Mesendoderm (in vitro differentiated cells): ENCODE results near the gene CDK14.

Experiments
- DNase-seq: peaks from one replicate; pipeline ENCODE4 v3.0.0; 2013
- H2AK5ac ChIP-seq: 2 replicates; pipeline ENCODE4 v1.6.1; 2013; ENCODE audit warnings: low read length, inconsistent platforms
- H2BK120ac ChIP-seq: 2 replicates; pipeline ENCODE4 v1.6.1; 2013; ENCODE audit warnings: low read depth, mild to moderate bottlenecking, low read length, moderate library complexity, mixed read lengths
- H2BK15ac ChIP-seq: replicated peaks from 2 replicates; pipeline ENCODE4 v1.6.1; 2013; ENCODE audit warnings: low read depth, mild to moderate bottlenecking, moderate library complexity
- H2BK5ac ChIP-seq: 2 replicates; pipeline ENCODE4 v1.6.1; 2013; ENCODE audit warnings: low read length, inconsistent platforms
- H3K18ac ChIP-seq: 2 replicates; pipeline ENCODE4 v1.6.1; 2013; ENCODE audit warnings: mild to moderate bottlenecking, low read length, mixed read lengths
- H3K23ac ChIP-seq: one replicate; pipeline ENCODE4 v1.6.1; 2013; ENCODE audit warnings: low read length
- H3K27ac ChIP-seq: 2 replicates; pipeline ENCODE4 v1.5.1; 2013; ENCODE audit warnings: low read depth, mild to moderate bottlenecking, inconsistent platforms, low read length, moderate library complexity
- H3K27me3 ChIP-seq: 2 replicates; pipeline ENCODE4 v1.6.1; 2013; ENCODE audit warnings: low read length, control low read depth, mild to moderate bottlenecking, inconsistent platforms; ENCODE audit not compliant: insufficient read depth, poor library complexity
- H3K36me3 ChIP-seq: 2 replicates; pipeline ENCODE4 v1.6.1; 2013; ENCODE audit warnings: low read length, inconsistent platforms; ENCODE audit not compliant: control insufficient read depth, insufficient read depth
- H3K4ac ChIP-seq: one replicate; pipeline ENCODE4 v1.6.1; 2013; ENCODE audit warnings: low read depth, mild to moderate bottlenecking, low read length, moderate library complexity
- H3K4me1 ChIP-seq: 2 replicates; pipeline ENCODE4 v1.6.1; 2013; ENCODE audit warnings: low read depth, low read length, inconsistent platforms; ENCODE audit not compliant: control insufficient read depth
- H3K4me2 ChIP-seq: 2 replicates; pipeline ENCODE4 v1.6.1; 2013; ENCODE audit warnings: low read length
- H3K4me3 ChIP-seq: 2 replicates; pipeline ENCODE4 v1.5.1; 2013; ENCODE audit warnings: mild to moderate bottlenecking, low read length
- H3K56ac ChIP-seq: one replicate; pipeline ENCODE4 v1.6.1; 2013; ENCODE audit warnings: low read length
- H3K79me1 ChIP-seq: 2 replicates; pipeline ENCODE4 v1.6.1; 2013; ENCODE audit warnings: low read length, inconsistent platforms
- H3K79me2 ChIP-seq: 2 replicates; pipeline ENCODE4 v1.6.1; 2013; ENCODE audit warnings: mild to moderate bottlenecking, low read length; ENCODE audit not compliant: control insufficient read depth, insufficient read depth
- H3K9ac ChIP-seq: 2 replicates; pipeline ENCODE4 v1.6.1; 2013; ENCODE audit warnings: low read length, inconsistent platforms
- H4K5ac ChIP-seq: one replicate; pipeline ENCODE4 v1.6.1; 2013; ENCODE audit warnings: low read length
- H4K8ac ChIP-seq: one replicate; pipeline ENCODE4 v1.6.1; 2013; ENCODE audit warnings: low read depth, mild to moderate bottlenecking, control low read depth, low read length, moderate library complexity
- WGBS: extraction: QIAGEN DNeasy Blood & Tissue Kit; methylation state at CpG from one replicate; pipeline ENCODE4 v1.1.7; 2013; ENCODE audit warnings: low lambda C conversion rate, missing lambda C conversion rate; ENCODE audit not compliant: insufficient coverage; ENCODE audit errors: extremely low coverage; 5-methylcytosine and 5-hydroxymethylcytosine counted together

CDK14 gene

DNA sequence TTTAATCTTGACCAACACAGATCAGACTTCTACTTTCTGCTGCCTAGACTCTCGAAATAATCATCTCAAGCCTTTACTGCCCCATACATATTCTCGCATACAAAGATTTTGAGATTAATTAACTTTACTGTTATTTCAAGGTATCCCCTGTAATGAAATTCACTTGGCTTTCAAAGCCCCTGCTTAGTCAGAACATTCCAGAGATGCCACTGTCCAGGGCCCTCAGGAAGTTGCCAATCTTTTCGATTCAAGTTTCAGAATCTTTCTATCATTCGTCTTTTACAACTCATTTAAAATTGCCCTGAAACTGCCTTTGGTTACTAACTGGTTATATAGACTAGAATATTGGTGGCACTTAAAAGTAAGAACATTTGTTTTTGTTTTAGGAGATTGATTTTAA lies 320.2 kb downstream of the CDK14 start:
- H3K18ac ChIP-seq = no peak overlapping the region
- H3K4me1 ChIP-seq = no peaks in the 10 kb centered on the region
- H2BK5ac ChIP-seq = no peak overlapping the region
- H2AK5ac ChIP-seq = no peak overlapping the region
- no peak overlapping the region for H3K4ac ChIP-seq
- no peak overlapping the region for H3K4me3 ChIP-seq
- H3K79me1 ChIP-seq = no peaks in the 10 kb centered on the region
- peak; percentile 19 for DNase-seq
- H3K79me2 ChIP-seq = no peaks in the 10 kb centered on the region
- no CpG with 5 or more reads among the region's 4 CpGs for WGBS
- H3K27ac ChIP-seq = no peak overlapping the region
- H3K9ac ChIP-seq = no peak overlapping the region
- H4K5ac ChIP-seq = no peak overlapping the region
- no peak overlapping the region for H3K4me2 ChIP-seq
- no peak overlapping the region for H4K8ac ChIP-seq
- no peak overlapping the region for H2BK120ac ChIP-seq
- no peak overlapping the region for H3K23ac ChIP-seq
- H3K36me3 ChIP-seq = no peaks in the 10 kb centered on the region
- no peak overlapping the region for H2BK15ac ChIP-seq
- H3K27me3 ChIP-seq = no peaks in the 10 kb centered on the region
- H3K56ac ChIP-seq = no peak overlapping the region

GRCh38 chr7:90917539-90917938 lies 321.4 kb downstream of the CDK14 start:
- Histone ChIP-seq H3K4me1 (no peaks in the 10 kb centered on the region), H3K4me3 (no peak overlapping the region), H3K18ac (no peak overlapping the region), H3K79me2 (no peaks in the 10 kb centered on the region), H3K27me3 (no peaks in the 10 kb centered on the region), H3K56ac (no peak overlapping the region), H3K27ac (no peak overlapping the region), H3K4me2 (no peak overlapping the region), H2BK5ac (no peak overlapping the region), H2AK5ac (no peak overlapping the region), H2BK120ac (no peak overlapping the region), H3K9ac (no peak overlapping the region), H3K23ac (no peak overlapping the region), H4K5ac (no peak overlapping the region), H3K36me3 (no peaks in the 10 kb centered on the region), H3K4ac (no peak overlapping the region), H2BK15ac (no peak overlapping the region), H4K8ac (no peak overlapping the region), H3K79me1 (no peaks in the 10 kb centered on the region)
- DNase-seq = no peak
- no CpG with 5 or more reads among the region's 4 CpGs for WGBS

DNA sequence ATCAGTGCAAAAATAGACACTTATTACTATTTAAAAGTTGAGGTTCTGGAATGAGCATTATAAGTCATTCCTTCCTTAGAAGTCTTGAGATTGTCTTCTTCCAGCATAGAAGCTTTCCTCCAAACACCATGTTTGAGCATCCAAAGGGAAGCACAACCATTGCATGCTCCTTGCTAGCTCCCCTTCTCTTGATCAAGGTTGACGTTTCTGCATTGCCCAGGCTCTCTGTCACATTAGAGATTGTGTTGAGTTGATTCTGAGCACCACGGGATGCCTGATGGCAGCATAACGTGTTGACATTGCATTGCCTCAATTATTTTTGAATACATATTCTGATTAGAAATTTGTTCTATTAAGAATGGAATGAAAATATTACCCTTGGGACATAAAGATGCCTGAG lies 322.2 kb downstream of the CDK14 start:
- no peak for DNase-seq
- H3K56ac ChIP-seq = no peak overlapping the region
- no peaks in the 10 kb centered on the region for H3K79me1 ChIP-seq
- no peak overlapping the region for H3K4me2 ChIP-seq
- no peak overlapping the region for H4K5ac ChIP-seq
- no peak overlapping the region for H3K4ac ChIP-seq
- H3K23ac ChIP-seq = no peak overlapping the region
- H2BK5ac ChIP-seq = no peak overlapping the region
- no peaks in the 10 kb centered on the region for H3K4me1 ChIP-seq
- H3K36me3 ChIP-seq = no peaks in the 10 kb centered on the region
- no peak overlapping the region for H3K9ac ChIP-seq
- no peak overlapping the region for H2BK120ac ChIP-seq
- H3K4me3 ChIP-seq = no peak overlapping the region
- H3K27ac ChIP-seq = no peak overlapping the region
- no peak overlapping the region for H4K8ac ChIP-seq
- H2AK5ac ChIP-seq = no peak overlapping the region
- H3K18ac ChIP-seq = no peak overlapping the region
- H2BK15ac ChIP-seq = no peak overlapping the region
- WGBS = no CpG with 5 or more reads among the region's 3 CpGs
- no peaks in the 10 kb centered on the region for H3K27me3 ChIP-seq
- H3K79me2 ChIP-seq = no peaks in the 10 kb centered on the region

- H3K4me3 ChIP-seq = no peak overlapping the region
- DNase-seq = no peak
- no peak overlapping the region for H2AK5ac ChIP-seq
- H3K4me1 ChIP-seq = no peaks in the 10 kb centered on the region
- H3K27me3 ChIP-seq = no peaks in the 10 kb centered on the region
- H2BK120ac ChIP-seq = no peak overlapping the region
- no peak overlapping the region for H3K56ac ChIP-seq
- H4K5ac ChIP-seq = no peak overlapping the region
- no peak overlapping the region for H3K23ac ChIP-seq
- no peak overlapping the region for H2BK5ac ChIP-seq
- H3K4me2 ChIP-seq = no peak overlapping the region
- no peak overlapping the region for H4K8ac ChIP-seq
- no peak overlapping the region for H3K9ac ChIP-seq
- WGBS = no CpG with 5 or more reads among the region's 2 CpGs
- H3K36me3 ChIP-seq = no peaks in the 10 kb centered on the region
- no peak overlapping the region for H3K27ac ChIP-seq
- H3K79me1 ChIP-seq = no peaks in the 10 kb centered on the region
- H3K18ac ChIP-seq = no peak overlapping the region
- no peak overlapping the region for H3K4ac ChIP-seq
- H2BK15ac ChIP-seq = no peak overlapping the region
- H3K79me2 ChIP-seq = no peaks in the 10 kb centered on the region
Observed at GRCh38 chr7:90919816-90920215, 323.7 kb downstream of the CDK14 start.

DNA sequence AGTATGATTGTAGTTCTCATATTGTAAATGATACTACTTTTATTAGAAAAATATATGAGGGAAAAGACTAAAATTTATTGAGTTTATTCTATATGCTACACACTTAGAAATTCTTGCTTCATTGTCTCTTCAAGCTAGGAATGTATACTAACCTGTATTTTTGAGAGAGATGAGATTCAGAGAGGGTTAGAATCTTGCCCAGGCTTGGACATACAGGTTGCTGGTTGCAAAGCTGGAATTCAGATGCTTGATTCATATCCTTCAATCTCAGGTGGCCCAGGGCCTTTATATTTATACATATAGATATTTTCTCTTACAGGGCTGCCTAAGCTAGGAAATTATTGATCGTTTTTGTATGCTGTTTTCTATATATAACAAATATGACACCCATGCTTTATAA lies 324.2 kb downstream of the CDK14 start:
- no peaks in the 10 kb centered on the region for H3K79me2 ChIP-seq
- H3K4me2 ChIP-seq = no peak overlapping the region
- no peaks in the 10 kb centered on the region for H3K27me3 ChIP-seq
- no peaks in the 10 kb centered on the region for H3K36me3 ChIP-seq
- no peak overlapping the region for H2BK5ac ChIP-seq
- no peak overlapping the region for H4K8ac ChIP-seq
- no CpG with 5 or more reads among the region's 1 CpG for WGBS
- no peak overlapping the region for H4K5ac ChIP-seq
- no peak overlapping the region for H3K23ac ChIP-seq
- H3K4me1 ChIP-seq = no peaks in the 10 kb centered on the region
- H3K79me1 ChIP-seq = no peaks in the 10 kb centered on the region
- no peak for DNase-seq
- H2BK120ac ChIP-seq = no peak overlapping the region
- no peak overlapping the region for H3K27ac ChIP-seq
- no peak overlapping the region for H3K56ac ChIP-seq
- no peak overlapping the region for H3K9ac ChIP-seq
- H3K18ac ChIP-seq = no peak overlapping the region
- H3K4me3 ChIP-seq = no peak overlapping the region
- H3K4ac ChIP-seq = no peak overlapping the region
- H2AK5ac ChIP-seq = no peak overlapping the region
- H2BK15ac ChIP-seq = no peak overlapping the region

DNA sequence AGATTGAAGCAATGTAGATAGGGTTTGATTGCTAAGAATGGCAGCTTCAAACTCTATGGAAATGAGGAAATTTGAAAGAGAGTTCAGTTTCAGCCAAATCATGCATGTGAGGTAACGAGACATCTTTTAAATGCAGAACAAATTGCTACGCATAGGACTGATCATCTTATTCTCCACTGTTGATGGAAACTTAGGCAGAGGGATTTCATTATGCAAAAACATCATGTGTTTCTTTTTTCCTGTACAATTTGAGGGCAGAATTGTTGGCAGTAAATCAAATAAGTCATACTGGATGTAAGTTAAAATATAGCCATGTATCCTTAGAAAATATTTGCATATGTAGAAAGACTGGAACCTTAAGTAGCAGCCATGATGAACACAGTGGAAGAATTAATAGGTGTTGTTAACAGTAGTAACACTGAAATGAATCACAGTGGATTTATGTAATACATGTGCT lies 327.4 kb downstream of the CDK14 start:
- H3K27ac ChIP-seq = no peak overlapping the region
- H3K79me2 ChIP-seq = no peaks in the 10 kb centered on the region
- H2BK120ac ChIP-seq = no peak overlapping the region
- no peak overlapping the region for H2BK5ac ChIP-seq
- H3K27me3 ChIP-seq = no peaks in the 10 kb centered on the region
- H4K5ac ChIP-seq = no peak overlapping the region
- no peak overlapping the region for H4K8ac ChIP-seq
- no peaks in the 10 kb centered on the region for H3K4me1 ChIP-seq
- H3K36me3 ChIP-seq = no peaks in the 10 kb centered on the region
- no peak overlapping the region for H2BK15ac ChIP-seq
- H3K56ac ChIP-seq = no peak overlapping the region
- no CpG with 5 or more reads among the region's 2 CpGs for WGBS
- no peak overlapping the region for H3K9ac ChIP-seq
- H3K4me2 ChIP-seq = no peak overlapping the region
- no peak for DNase-seq
- H2AK5ac ChIP-seq = no peak overlapping the region
- no peak overlapping the region for H3K4ac ChIP-seq
- H3K18ac ChIP-seq = no peak overlapping the region
- no peak overlapping the region for H3K4me3 ChIP-seq
- H3K23ac ChIP-seq = no peak overlapping the region
- no peaks in the 10 kb centered on the region for H3K79me1 ChIP-seq
